Measurements from ENCODE around the gene ADGRG6.

GRCh38 chr6:142414462-142415250 is 112.8 kb downstream of the ADGRG6 start:
- TF ChIP-seq CTCF (conservative IDR thresholded peaks at IDR 0.05; ENCODE audit: low read length) (no peak), EZH2phosphoT487 (IDR thresholded peaks at IDR 0.05; ENCODE audit: borderline replicate concordance) (no peak)
